GM23338 (cell line): ENCODE results near the gene CMIP. TPM values are rescaled to one million over a fixed set of nuclear protein-coding genes. Genes with fewer than 3 reads are reported as not detected.

Experiments
- ATAC-seq: fragments of 200-7000 bp; cut with Tn5 transposase; 3 replicates; pipeline ENCODE4 v1.9.1; 2020
- DNase-seq: peaks from one replicate; pipeline ENCODE4 v3.0.0-alpha.2; 2015; ENCODE audit warnings: low spot score
- H2AFZ ChIP-seq: fragments of 200-600 bp; sonication (generic); 2 replicates; pipeline ENCODE4 v1.8.0; 2016; ENCODE audit warnings: antibody characterized with exemption, mild to moderate bottlenecking, moderate library complexity
- H3F3A ChIP-seq: fragments of 200-600 bp; sonication (generic); replicated peaks from 2 replicates; pipeline ENCODE4 v1.8.0; 2017; ENCODE audit warnings: antibody characterized with exemption, mixed run types, low read depth
- H3K27ac ChIP-seq: fragments of 200-600 bp; sonication (generic); 2 replicates; pipeline ENCODE4 v1.6.1; 2016; ENCODE audit warnings: low read depth
- H3K27me3 ChIP-seq: fragments of 200-600 bp; sonication (generic); 2 replicates; pipeline ENCODE4 v1.8.0; 2016; ENCODE audit warnings: mild to moderate bottlenecking, mixed run types, moderate library complexity; ENCODE audit not compliant: insufficient read depth
- H3K36me3 ChIP-seq: fragments of 200-600 bp; sonication (generic); 2 replicates; pipeline ENCODE4 v1.8.0; 2016; ENCODE audit warnings: mild to moderate bottlenecking; ENCODE audit not compliant: insufficient read depth
- H3K4me1 ChIP-seq: fragments of 200-600 bp; sonication (generic); 2 replicates; pipeline ENCODE4 v1.8.0; 2016; ENCODE audit warnings: mild to moderate bottlenecking, moderate library complexity; ENCODE audit not compliant: insufficient read depth
- H3K4me2 ChIP-seq: fragments of 200-600 bp; sonication (generic); 2 replicates; pipeline ENCODE4 v1.7.1; 2017; ENCODE audit warnings: mixed run types
- H3K4me3 ChIP-seq: fragments of 200-600 bp; sonication (generic); 2 replicates; pipeline ENCODE4 v1.6.1; 2016; ENCODE audit warnings: mixed run types
- H3K79me2 ChIP-seq: fragments of 200-600 bp; sonication (generic); replicated peaks from 2 replicates; pipeline ENCODE4 v1.8.0; 2017; ENCODE audit warnings: mild to moderate bottlenecking; ENCODE audit not compliant: insufficient read depth
- H3K9me2 ChIP-seq: fragments of 200-600 bp; sonication (generic); 2 replicates; pipeline ENCODE4 v1.8.0; 2017; ENCODE audit not compliant: insufficient read depth
- H4K20me1 ChIP-seq: fragments of 200-600 bp; sonication (generic); replicated peaks from 2 replicates; pipeline ENCODE4 v1.8.0; 2017; ENCODE audit warnings: mild to moderate bottlenecking; ENCODE audit not compliant: insufficient read depth
- H3K27ac Mint-ChIP-seq: 2 replicates; pipeline ENCODE4 v1.8.0; 2020; ENCODE audit warnings: inconsistent platforms, mild to moderate bottlenecking, moderate library complexity, mixed read lengths
- H3K27me3 Mint-ChIP-seq: 3 replicates; pipeline ENCODE4 v1.8.0; 2022; ENCODE audit warnings: low read depth, mild to moderate bottlenecking, moderate library complexity, mixed read lengths, inconsistent platforms; ENCODE audit not compliant: insufficient read depth, poor library complexity
- H3K36me3 Mint-ChIP-seq: 3 replicates; pipeline ENCODE4 v1.8.0; 2021; ENCODE audit warnings: low read depth, mild to moderate bottlenecking, inconsistent platforms, moderate library complexity, mixed read lengths
- H3K4me1 Mint-ChIP-seq: 3 replicates; pipeline ENCODE4 v1.8.0; 2020; ENCODE audit warnings: mild to moderate bottlenecking, inconsistent platforms, mixed read lengths
- H3K4me3 Mint-ChIP-seq: 3 replicates; pipeline ENCODE4 v1.8.0; 2021; ENCODE audit warnings: moderate library complexity, mild to moderate bottlenecking, inconsistent platforms, mixed read lengths
- H3K9me3 Mint-ChIP-seq: 3 replicates; pipeline ENCODE4 v1.8.0; 2020; ENCODE audit warnings: moderate library complexity, mild to moderate bottlenecking, inconsistent platforms, mixed read lengths
- CTCF ChIP-seq, 2 experiments: fragments of 200-600 bp in 1 of 2; sonication (generic) in 1 of 2; conservative IDR thresholded peaks; 2 replicates each; pipeline versions ENCODE4 v1.5.1 to v1.6.1; 2016 to 2017; ENCODE audit warnings: antibody characterized with exemption in 2 of 2, low read depth in 2 of 2, mild to moderate bottlenecking in 2 of 2, moderate library complexity in 1 of 2
- EZH2 ChIP-seq: fragments of 200-600 bp; sonication (generic); IDR thresholded peaks from one replicate; pipeline ENCODE4 v1.8.0; 2017; ENCODE audit warnings: antibody characterized with exemption, mild to moderate bottlenecking, low read depth; ENCODE audit not compliant: unreplicated experiment
- EZH2phosphoT487 ChIP-seq: fragments of 200-600 bp; sonication (generic); IDR thresholded peaks from one replicate; pipeline ENCODE4 v1.8.1; 2018; ENCODE audit warnings: antibody characterized with exemption; ENCODE audit not compliant: unreplicated experiment
- JUNB ChIP-seq: IDR thresholded peaks from one replicate; pipeline ENCODE4 v1.6.1; 2016; ENCODE audit warnings: antibody characterized with exemption; ENCODE audit not compliant: unreplicated experiment
- NANOG ChIP-seq: IDR thresholded peaks from 2 replicates; pipeline ENCODE4 v1.6.1; 2016; ENCODE audit warnings: antibody characterized with exemption, borderline replicate concordance
- ZNF331 ChIP-seq: fragments of 250-450 bp; sonication (Bioruptor Pico); IDR thresholded peaks from 2 replicates; pipeline ENCODE4 v1.5.0; 2020; ENCODE audit warnings: low read depth, mild to moderate bottlenecking, moderate library complexity
- polyA plus RNA-seq: library from polyadenylated mRNA; unstranded; fragments of >200 nt; fragmentation: Nextera tagmentation; extraction: Ambion mirVana; gene quantifications from 2 replicates; pipeline ENCODE4 v1.2.1, GENCODE V29; 2016
- total RNA-seq: library from RNA; depleted of rRNA; stranded (reverse); fragments of >200 nt; shearing (Covaris generic); gene quantifications from 2 replicates; pipeline ENCODE4 v1.2.3, GENCODE V29; 2014
- TF ChIP-seq, protein P1 (sequence below): IDR thresholded peaks from 2 replicates; pipeline ENCODE4 v1.6.1; 2016; ENCODE audit warnings: antibody characterized with exemption
- TF ChIP-seq, protein P2 (sequence below): fragments of 250-450 bp; sonication (Bioruptor Pico); IDR thresholded peaks from 2 replicates; pipeline ENCODE4 v1.5.0; 2020; ENCODE audit warnings: mild to moderate bottlenecking, moderate library complexity

CMIP gene
- total and polyA plus RNA-seq, 2 experiments from 2014 or later, result 9.5 to 62.3 TPM

DNA sequence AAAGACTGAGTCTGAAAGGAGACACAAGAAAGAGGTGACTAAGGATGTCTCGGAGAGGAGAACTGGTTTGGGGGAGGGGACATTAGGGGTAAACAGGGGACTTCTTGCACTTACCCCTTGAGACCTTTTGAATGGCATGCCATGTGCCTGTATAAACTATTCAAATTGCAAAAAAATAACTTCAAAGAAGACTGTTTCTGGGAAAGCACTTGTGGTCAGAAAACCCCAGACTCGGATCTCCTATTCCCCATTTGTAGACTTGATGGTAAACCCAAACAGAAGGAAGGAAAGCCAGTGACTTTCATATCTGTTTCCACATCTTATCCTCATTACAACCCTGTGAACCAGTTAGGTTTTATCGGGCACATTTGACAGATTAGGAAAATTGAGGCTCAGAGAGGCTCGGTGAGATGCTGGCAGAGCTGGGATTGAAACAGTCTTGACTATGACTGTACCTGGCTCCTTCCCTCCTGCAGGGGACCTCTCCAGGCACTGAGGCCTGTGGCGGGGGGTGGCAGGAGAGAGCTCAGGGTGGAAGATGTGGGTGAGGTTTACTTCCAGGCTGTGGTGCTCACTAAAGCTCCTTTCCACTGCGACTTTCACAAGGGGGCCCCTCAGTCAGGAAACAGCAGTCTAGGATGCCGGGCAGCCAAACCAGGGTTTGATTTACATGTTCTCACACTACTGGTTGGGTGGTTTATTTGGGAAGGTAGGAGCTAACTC is 304.0 kb downstream of the CMIP start:
- Histone ChIP-seq H3F3A (no peaks in the 10 kb centered on the region), H3K79me2 (no peaks in the 10 kb centered on the region), H3K4me3 (no peak overlapping the region), H3K4me2 (no peak overlapping the region), H3K36me3 (no peaks in the 10 kb centered on the region), H3K9me2 (no peaks in the 10 kb centered on the region; the same call in 1 of the 2 replicates), H3K4me1 (peaks cover 14% of the 10 kb centered on the region; the same call in 1 of the 2 replicates), H3K27me3 (no peaks in the 10 kb centered on the region), H3K27ac (no peak overlapping the region), H2AFZ (peak overlapping the region; percentile 86), H4K20me1 (no peaks in the 10 kb centered on the region; the same call in 1 of the 2 replicates)
- Mint-ChIP-seq H3K36me3 (no peaks in the 10 kb centered on the region), H3K27ac (no peak overlapping the region), H3K27me3 (no peaks in the 10 kb centered on the region), H3K4me3 (no peak overlapping the region), H3K9me3 (no peaks in the 10 kb centered on the region), H3K4me1 (peaks cover 20% of the 10 kb centered on the region)
- peak; percentile 40 for DNase-seq
- TF ChIP-seq NANOG, result no peak
- TF ChIP-seq JUNB, result no peak
- TF ChIP-seq EZH2phosphoT487, result no peak
- TF ChIP-seq CTCF (conservative IDR thresholded peaks at IDR 0.05; ENCODE audit: low read depth in 2 of 2), result peak in 1 of 2 experiments; percentile 16; a peak in 1 of 4 replicates
- TF ChIP-seq EZH2, result no peak
- peak; percentile 64 for ATAC-seq

- no peak overlapping the region for H3K4me2 ChIP-seq
- H3K9me3 Mint-ChIP-seq, result no peaks in the 10 kb centered on the region
- no peak overlapping the region for H3K27ac Mint-ChIP-seq
- H3F3A ChIP-seq, result no peaks in the 10 kb centered on the region
- 0 out of 2 replicates have a peak, but pooled peaks cover 9% of the 10 kb centered on the region for H3K4me1 ChIP-seq
- H3K4me3 Mint-ChIP-seq, result no peak overlapping the region
- no peaks in the 10 kb centered on the region for H3K9me2 ChIP-seq
- H3K36me3 ChIP-seq, result no peaks in the 10 kb centered on the region
- H3K27me3 Mint-ChIP-seq, result peaks cover 3% of the 10 kb centered on the region
- no peaks in the 10 kb centered on the region; the same call in 1 of the 2 replicates for H4K20me1 ChIP-seq
- no peak overlapping the region for H3K27ac ChIP-seq
- no peaks in the 10 kb centered on the region for H3K36me3 Mint-ChIP-seq
- H3K4me1 Mint-ChIP-seq, result peaks cover 11% of the 10 kb centered on the region
- peak overlapping the region; percentile 83 for H2AFZ ChIP-seq
- no peak overlapping the region for H3K4me3 ChIP-seq
- H3K79me2 ChIP-seq, result no peaks in the 10 kb centered on the region
- H3K27me3 ChIP-seq, result no peaks in the 10 kb centered on the region
- ATAC-seq (peak; percentile 31; the same call in 2 of the 3 replicates), DNase-seq (peak; percentile 20)
- no peak for TF ChIP-seq EZH2
- no peak for TF ChIP-seq EZH2phosphoT487
- TF ChIP-seq NANOG, result no peak
- TF ChIP-seq, protein P1, sequence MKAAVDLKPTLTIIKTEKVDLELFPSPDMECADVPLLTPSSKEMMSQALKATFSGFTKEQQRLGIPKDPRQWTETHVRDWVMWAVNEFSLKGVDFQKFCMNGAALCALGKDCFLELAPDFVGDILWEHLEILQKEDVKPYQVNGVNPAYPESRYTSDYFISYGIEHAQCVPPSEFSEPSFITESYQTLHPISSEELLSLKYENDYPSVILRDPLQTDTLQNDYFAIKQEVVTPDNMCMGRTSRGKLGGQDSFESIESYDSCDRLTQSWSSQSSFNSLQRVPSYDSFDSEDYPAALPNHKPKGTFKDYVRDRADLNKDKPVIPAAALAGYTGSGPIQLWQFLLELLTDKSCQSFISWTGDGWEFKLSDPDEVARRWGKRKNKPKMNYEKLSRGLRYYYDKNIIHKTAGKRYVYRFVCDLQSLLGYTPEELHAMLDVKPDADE, result no peak
- TF ChIP-seq ZNF331 (CRISPR knock-in tag), result no peak
- no peak for TF ChIP-seq JUNB
- TF ChIP-seq, protein P2, sequence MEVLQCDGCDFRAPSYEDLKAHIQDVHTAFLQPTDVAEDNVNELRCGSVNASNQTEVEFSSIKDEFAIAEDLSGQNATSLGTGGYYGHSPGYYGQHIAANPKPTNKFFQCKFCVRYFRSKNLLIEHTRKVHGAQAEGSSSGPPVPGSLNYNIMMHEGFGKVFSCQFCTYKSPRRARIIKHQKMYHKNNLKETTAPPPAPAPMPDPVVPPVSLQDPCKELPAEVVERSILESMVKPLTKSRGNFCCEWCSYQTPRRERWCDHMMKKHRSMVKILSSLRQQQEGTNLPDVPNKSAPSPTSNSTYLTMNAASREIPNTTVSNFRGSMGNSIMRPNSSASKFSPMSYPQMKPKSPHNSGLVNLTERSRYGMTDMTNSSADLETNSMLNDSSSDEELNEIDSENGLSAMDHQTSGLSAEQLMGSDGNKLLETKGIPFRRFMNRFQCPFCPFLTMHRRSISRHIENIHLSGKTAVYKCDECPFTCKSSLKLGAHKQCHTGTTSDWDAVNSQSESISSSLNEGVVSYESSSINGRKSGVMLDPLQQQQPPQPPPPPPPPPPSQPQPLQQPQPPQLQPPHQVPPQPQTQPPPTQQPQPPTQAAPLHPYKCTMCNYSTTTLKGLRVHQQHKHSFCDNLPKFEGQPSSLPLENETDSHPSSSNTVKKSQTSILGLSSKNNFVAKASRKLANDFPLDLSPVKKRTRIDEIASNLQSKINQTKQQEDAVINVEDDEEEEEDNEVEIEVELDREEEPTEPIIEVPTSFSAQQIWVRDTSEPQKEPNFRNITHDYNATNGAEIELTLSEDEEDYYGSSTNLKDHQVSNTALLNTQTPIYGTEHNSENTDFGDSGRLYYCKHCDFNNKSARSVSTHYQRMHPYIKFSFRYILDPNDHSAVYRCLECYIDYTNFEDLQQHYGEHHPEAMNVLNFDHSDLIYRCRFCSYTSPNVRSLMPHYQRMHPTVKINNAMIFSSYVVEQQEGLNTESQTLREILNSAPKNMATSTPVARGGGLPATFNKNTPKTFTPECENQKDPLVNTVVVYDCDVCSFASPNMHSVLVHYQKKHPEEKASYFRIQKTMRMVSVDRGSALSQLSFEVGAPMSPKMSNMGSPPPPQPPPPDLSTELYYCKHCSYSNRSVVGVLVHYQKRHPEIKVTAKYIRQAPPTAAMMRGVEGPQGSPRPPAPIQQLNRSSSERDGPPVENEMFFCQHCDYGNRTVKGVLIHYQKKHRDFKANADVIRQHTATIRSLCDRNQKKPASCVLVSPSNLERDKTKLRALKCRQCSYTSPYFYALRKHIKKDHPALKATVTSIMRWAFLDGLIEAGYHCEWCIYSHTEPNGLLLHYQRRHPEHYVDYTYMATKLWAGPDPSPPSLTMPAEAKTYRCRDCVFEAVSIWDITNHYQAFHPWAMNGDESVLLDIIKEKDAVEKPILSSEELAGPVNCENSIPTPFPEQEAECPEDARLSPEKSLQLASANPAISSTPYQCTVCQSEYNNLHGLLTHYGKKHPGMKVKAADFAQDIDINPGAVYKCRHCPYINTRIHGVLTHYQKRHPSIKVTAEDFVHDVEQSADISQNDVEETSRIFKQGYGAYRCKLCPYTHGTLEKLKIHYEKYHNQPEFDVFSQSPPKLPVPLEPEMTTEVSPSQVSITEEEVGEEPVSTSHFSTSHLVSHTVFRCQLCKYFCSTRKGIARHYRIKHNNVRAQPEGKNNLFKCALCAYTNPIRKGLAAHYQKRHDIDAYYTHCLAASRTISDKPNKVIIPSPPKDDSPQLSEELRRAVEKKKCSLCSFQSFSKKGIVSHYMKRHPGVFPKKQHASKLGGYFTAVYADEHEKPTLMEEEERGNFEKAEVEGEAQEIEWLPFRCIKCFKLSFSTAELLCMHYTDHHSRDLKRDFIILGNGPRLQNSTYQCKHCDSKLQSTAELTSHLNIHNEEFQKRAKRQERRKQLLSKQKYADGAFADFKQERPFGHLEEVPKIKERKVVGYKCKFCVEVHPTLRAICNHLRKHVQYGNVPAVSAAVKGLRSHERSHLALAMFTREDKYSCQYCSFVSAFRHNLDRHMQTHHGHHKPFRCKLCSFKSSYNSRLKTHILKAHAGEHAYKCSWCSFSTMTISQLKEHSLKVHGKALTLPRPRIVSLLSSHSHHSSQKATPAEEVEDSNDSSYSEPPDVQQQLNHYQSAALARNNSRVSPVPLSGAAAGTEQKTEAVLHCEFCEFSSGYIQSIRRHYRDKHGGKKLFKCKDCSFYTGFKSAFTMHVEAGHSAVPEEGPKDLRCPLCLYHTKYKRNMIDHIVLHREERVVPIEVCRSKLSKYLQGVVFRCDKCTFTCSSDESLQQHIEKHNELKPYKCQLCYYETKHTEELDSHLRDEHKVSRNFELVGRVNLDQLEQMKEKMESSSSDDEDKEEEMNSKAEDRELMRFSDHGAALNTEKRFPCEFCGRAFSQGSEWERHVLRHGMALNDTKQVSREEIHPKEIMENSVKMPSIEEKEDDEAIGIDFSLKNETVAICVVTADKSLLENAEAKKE (CRISPR knock-in tag), result no peak
Measured at GRCh38 chr16:81752225-81752875, 307.7 kb downstream of the CMIP start.
